Osteoblast (primary cell): ENCODE results near the gene RAB31. TPM values are rescaled to one million over a fixed set of nuclear protein-coding genes. Genes with fewer than 3 reads are reported as not detected.
A peak's percentile ranks its signal among the peaks of the same experiment; 100 is the strongest.

Source experiments
- DNase-seq: peaks from one replicate; pipeline ENCODE4 v3.0.0; 2011; ENCODE audit warnings: low spot score, mixed read lengths; ENCODE audit not compliant: insufficient read length; ENCODE audit errors: missing footprints
- H2AFZ ChIP-seq: 2 replicates; pipeline ENCODE4 v1.6.0; 2011; ENCODE audit warnings: mild to moderate bottlenecking, low read length
- H3K27ac ChIP-seq: 2 replicates; pipeline ENCODE4 v1.5.1; 2011; ENCODE audit warnings: mild to moderate bottlenecking, low read depth, low read length, moderate library complexity
- H3K27me3 ChIP-seq: 2 replicates; pipeline ENCODE4 v1.6.0; 2012; ENCODE audit warnings: mild to moderate bottlenecking, control low read depth, inconsistent platforms, low read length, moderate library complexity; ENCODE audit not compliant: insufficient read depth
- H3K36me3 ChIP-seq: 2 replicates; pipeline ENCODE4 v1.5.1; 2011; ENCODE audit warnings: mild to moderate bottlenecking, low read length, control low read depth, moderate library complexity; ENCODE audit not compliant: insufficient read depth
- H3K4me1 ChIP-seq: 2 replicates; pipeline ENCODE4 v1.5.1; 2011; ENCODE audit warnings: mild to moderate bottlenecking, low read length, control low read depth, moderate library complexity; ENCODE audit not compliant: insufficient read depth
- H3K4me2 ChIP-seq: 2 replicates; pipeline ENCODE4 v1.6.0; 2011; ENCODE audit warnings: mild to moderate bottlenecking, low read length; ENCODE audit not compliant: insufficient read depth
- H3K4me3 ChIP-seq: fragments of 200-600 bp; sonication (generic); 3 replicates; pipeline ENCODE4 v1.5.1; 2012; ENCODE audit warnings: mild to moderate bottlenecking, low read length, inconsistent platforms; ENCODE audit not compliant: insufficient read depth
- H3K79me2 ChIP-seq: 2 replicates; pipeline ENCODE4 v1.6.0; 2012; ENCODE audit warnings: mild to moderate bottlenecking, low read length, control low read depth, inconsistent platforms; ENCODE audit not compliant: insufficient read depth
- H3K9me3 ChIP-seq: 2 replicates; pipeline ENCODE4 v1.5.1; 2011; ENCODE audit warnings: low read depth, low read length, control low read depth
- H4K20me1 ChIP-seq: 2 replicates; pipeline ENCODE4 v1.6.0; 2012; ENCODE audit warnings: mild to moderate bottlenecking, low read length, control low read depth; ENCODE audit not compliant: insufficient read depth
- CTCF ChIP-seq: IDR thresholded peaks from 2 replicates; pipeline ENCODE4 v1.5.1; 2011; ENCODE audit warnings: mild to moderate bottlenecking, low read depth, low read length, moderate library complexity; ENCODE audit errors: extremely low read depth
- total RNA-seq: library from RNA; depleted of rRNA; stranded (reverse); fragments of >200 nt; gene quantifications from 2 replicates; pipeline ENCODE4 v1.2.3, GENCODE V29; 2012

The RAB31 gene
- total RNA-seq, 1 donor = 120 TPM

DNA sequence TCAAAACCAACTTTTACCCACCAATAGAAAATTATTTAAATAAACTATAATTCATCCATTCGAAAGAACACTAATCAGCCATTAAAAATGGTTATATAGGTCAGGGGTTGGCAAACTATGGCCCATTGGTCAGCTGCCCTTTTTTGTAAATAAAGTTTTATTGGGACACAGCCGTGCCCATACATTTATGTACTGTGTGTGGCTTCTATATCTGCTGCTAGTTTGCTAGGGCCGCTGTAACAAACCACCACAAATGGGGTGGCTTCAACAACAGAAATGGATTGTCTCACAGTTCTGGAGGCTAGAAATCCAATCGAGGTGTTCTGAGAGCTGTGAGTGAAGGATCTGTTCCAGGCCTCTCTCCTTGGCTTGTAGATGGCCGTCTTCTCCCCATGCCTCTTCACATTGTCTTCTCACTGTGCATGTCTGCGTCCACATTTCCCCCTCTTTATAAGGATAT lies 170.7 kb downstream of the RAB31 start:
- H3K9me3 ChIP-seq = no peaks in the 10 kb centered on the region
- no peak for TF ChIP-seq CTCF

DNA sequence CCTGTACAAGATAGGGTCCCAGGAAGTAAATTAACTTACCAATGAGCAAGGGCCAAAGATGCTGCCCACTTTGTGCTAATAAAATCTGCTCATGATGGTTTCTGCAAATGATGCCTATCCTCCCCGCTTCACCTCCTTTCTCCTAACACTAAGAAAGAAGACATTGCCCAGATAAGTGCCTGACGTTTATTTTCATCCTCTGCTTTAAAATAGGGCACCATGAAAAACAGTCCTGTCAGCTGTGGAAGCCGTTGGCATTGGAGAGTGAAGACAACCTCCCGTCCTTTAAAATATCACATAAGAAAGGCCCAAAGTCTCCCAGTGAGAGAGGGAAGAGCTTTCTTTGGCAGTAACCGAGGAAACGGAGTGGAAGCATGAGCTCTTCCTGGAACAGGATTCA lies 176.0 kb downstream of the RAB31 start:
- no peak for TF ChIP-seq CTCF
- no peak for DNase-seq
- Histone ChIP-seq H3K4me3 (no peak overlapping the region), H3K27me3 (no peaks in the 10 kb centered on the region), H3K4me2 (no peak overlapping the region), H3K4me1 (peaks cover 14% of the 10 kb centered on the region), H2AFZ (no peak overlapping the region), H3K27ac (no peak overlapping the region), H3K9me3 (no peaks in the 10 kb centered on the region), H4K20me1 (no peaks in the 10 kb centered on the region), H3K79me2 (no peaks in the 10 kb centered on the region), H3K36me3 (no peaks in the 10 kb centered on the region)

More for the DNA sequence above, 170.7 kb downstream of the RAB31 start:
- Histone ChIP-seq H3K4me1 (peaks cover 21% of the 10 kb centered on the region), H3K27me3 (no peaks in the 10 kb centered on the region), H3K4me2 (no peak overlapping the region), H3K79me2 (no peaks in the 10 kb centered on the region), H4K20me1 (no peaks in the 10 kb centered on the region), H2AFZ (no peak overlapping the region), H3K27ac (no peak overlapping the region), H3K36me3 (no peaks in the 10 kb centered on the region), H3K4me3 (no peak overlapping the region)
- DNase-seq = no peak

GRCh38 chr18:9884532-9885140 lies 176.5 kb downstream of the RAB31 start:
- Histone ChIP-seq H3K79me2 (no peaks in the 10 kb centered on the region), H3K4me1 (peaks cover 14% of the 10 kb centered on the region), H3K4me3 (no peak overlapping the region), H3K27me3 (no peaks in the 10 kb centered on the region), H4K20me1 (no peaks in the 10 kb centered on the region), H3K4me2 (no peak overlapping the region), H2AFZ (no peak overlapping the region), H3K27ac (no peak overlapping the region), H3K9me3 (no peaks in the 10 kb centered on the region), H3K36me3 (no peaks in the 10 kb centered on the region)
- no peak for TF ChIP-seq CTCF
- no peak for DNase-seq

DNA sequence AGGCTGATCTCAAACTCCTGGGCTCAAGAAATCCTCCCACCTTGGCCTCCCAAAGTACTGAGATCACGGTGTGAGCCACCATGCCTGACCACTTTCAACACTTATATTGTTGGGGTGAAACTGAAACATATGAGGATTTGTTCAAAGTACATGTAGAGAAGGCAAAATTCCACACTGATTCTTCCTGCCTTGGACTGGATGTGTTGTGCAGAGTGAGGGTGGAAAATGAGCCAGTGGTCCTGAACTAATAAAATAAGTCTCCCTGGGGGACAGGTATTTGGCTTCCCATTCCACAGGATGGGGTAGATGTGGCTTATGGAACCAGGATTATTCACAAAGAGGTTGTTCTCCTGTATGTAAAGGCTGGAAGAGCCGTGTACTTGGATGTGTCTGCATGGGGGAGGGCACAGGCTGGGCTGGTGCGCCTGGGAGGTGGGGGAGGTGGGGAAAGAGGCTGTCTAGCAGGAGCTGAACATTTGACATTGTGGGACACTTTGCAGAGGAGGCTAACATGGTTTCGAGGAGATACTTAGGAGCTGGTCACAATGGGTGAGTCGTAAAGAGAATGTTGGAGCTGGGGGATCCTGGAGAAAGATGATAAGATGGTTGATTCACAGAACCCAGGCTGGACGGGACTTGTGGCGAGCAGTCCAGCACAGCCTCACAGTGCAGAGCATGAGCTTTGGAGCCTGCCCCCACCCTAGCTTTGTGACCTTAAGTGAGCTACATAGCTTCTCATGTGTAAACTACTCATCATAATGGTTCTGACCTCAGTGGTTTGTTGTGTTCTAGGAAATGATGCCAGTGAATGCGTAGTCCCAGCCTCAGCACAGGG lies 177.3 kb downstream of the RAB31 start, which contains the start of gene TXNDC2:
Gene TXNDC2, plus strand, starts transcription at position 804 of the 835 bp plus-strand sequence. CDS start 708 bp downstream, outside the sequence.
- Histone ChIP-seq H3K79me2 (no peaks in the 10 kb centered on the region), H2AFZ (no peak within 1 kb of the TSS), H4K20me1 (no peaks in the 10 kb centered on the region), H3K9me3 (no peaks in the 10 kb centered on the region), H3K4me1 (peaks cover 14% of the 10 kb centered on the region), H3K27me3 (no peaks in the 10 kb centered on the region), H3K36me3 (no peaks in the 10 kb centered on the region), H3K27ac (no peak within 1 kb of the TSS), H3K4me3 (no peak within 1 kb of the TSS), H3K4me2 (peak within 1 kb of the TSS; percentile 9)
- TF ChIP-seq CTCF = no peak
- DNase-seq = no peak
